Vagina (tissue), 2 donors: ENCODE measurements around the gene SMYD1.

Experiments
- CTCF ChIP-seq, 3 experiments: fragments of 450-650 bp in 2 of 3; fragments of 200-600 bp in 1 of 3; sonication (generic) in 1 of 3; IDR thresholded peaks; one replicate each; pipeline ENCODE4 v1.5.1; 2017 to 2019; ENCODE audit warnings: antibody characterized with exemption in 3 of 3, mild to moderate bottlenecking in 2 of 3, moderate library complexity in 2 of 3
- POLR2A ChIP-seq, 2 donors: fragments of 450-650 bp; IDR thresholded peaks; one replicate each; pipeline ENCODE4 v1.6.1; 2017; ENCODE audit warnings: antibody characterized with exemption in 2 of 2, mild to moderate bottlenecking in 2 of 2, moderate library complexity in 2 of 2

- no peak for TF ChIP-seq POLR2A (IDR thresholded peaks at IDR 0.05)
- TF ChIP-seq CTCF (IDR thresholded peaks at IDR 0.05): no peak
These were observed 1.1 kb upstream of the SMYD1 start for GRCh38 chr2:88066543-88066942.
